GM19240 (cell line): ENCODE results near the gene RFXANK.
"Not testable (repeated sequence)": the region's sequence is repeated elsewhere in the genome, so short reads cannot be mapped to it uniquely, and the experiment has no call there.

ENCODE experiments used
- DNase-seq: peaks from one replicate; pipeline ENCODE4 v3.0.0; 2011; ENCODE audit warnings: low spot score; ENCODE audit not compliant: insufficient read length

RFXANK gene

DNA sequence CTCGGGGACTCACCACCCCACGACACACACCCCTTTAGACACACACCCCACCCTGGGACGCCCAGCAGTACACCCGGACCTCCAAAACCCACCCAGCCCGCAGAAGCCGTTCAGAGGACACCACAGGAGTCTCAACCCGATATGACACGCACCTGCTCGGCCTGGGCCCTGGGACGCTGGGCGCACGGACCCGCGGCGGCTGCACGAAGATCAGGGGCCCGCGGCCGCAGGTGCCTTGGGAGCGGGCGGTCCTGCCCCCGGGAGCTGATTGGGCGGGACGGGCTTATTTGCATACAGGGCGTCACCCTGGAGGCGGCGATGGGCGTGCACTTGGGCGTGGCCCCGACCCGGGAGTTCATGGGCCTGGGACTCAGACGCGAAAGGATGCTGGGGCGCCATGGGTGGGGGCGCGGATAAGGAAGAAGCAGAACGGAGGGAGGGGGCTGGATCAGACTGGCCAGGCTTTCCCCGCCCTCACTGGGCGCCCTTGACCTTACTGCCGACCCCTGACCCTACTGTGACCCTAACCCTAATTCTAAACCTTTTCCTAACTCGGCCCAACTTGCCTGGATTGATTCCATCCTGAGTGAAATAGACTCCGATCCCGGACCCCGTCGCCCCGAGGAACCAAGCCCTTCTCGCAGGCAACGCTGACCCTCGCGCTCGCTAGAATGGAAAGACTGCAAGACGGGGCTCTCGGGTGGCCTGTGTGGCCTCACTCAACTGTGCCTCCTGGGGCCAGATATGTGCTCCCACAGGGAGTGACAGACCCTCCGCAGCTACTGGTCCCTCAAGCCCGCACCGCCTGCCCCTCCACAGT, 21.8 kb upstream of the RFXANK start, which contains the start of gene MEF2B:
MEF2B (minus strand) TSS at position 211 of the 820 bp plus-strand sequence. CDS start 19,528 bp downstream, outside the sequence.
- peak; percentile 85 for DNase-seq

DNA sequence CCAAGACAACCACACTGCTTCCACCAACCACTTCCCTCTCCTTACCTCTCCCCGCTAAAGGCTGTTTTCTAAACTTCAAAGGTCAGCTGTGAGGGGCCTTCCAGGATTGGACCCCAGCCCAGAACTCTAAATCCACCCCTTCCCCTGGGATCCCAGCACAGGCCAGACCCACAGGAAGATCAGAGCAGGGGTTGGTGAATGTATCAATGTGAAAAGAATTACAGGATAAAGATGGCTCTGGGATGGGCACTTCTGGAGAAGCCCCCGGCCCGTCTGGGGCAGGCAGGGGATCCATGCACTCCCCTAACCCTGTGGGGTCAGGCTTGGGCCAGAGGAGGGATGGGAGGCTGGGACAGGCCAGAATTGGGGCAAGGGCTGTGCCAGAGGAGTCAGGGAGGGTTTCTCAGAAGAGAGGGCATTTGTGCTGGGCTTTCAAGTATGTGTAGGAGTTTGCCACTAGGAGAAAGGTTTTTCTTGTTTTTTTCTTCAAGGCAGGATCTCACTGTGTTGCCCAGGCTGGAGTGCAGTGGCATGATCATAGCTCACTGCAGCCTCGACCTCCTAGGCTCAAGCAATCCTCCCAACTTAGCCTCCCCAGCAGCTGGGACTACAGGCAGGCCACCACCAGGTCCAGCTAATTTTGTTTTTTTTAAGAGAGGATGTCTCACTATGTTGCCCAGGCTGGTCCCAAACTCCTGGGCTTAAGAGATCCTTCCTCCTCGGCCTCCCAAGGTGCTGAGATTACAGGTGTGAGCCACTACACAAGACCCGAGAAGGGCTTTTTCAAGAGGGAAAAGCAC, 21.0 kb upstream of the RFXANK start:
- DNase-seq, result no peak

DNA sequence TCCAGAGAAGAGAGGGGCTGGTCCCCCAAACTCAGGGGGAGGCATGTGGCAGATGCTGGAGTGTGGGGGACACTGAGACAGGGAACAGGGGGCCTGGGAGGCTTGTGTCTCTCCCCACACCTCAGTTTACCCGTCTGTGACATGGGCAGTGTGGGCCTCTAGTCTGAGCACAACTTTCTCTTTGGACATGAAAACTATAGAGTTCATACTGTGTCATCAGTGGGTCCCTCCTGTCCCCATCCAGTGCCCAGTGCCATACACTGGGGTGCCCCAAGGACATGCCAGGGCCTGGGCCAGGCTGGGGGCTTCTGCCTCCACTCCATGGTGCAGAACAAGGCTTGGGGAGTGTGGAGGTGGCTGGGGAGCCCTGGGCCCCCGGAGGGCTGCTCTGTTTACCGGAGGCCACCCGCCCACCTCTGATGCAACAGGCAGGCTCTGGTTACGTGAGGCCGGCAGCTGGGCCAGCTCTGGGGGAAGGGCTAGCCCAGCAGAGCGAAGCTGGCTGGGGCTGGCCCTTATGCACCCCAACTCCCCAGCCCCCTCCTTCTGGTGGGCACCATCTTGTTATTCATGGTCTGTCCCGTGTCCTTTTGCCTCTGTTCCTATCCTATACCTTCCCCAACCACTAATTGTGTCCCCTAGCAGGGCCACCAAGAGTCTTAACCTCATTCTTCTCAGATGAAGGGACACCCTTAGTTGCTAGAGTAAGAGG, 20.1 kb upstream of the RFXANK start:
- no peak for DNase-seq

DNA sequence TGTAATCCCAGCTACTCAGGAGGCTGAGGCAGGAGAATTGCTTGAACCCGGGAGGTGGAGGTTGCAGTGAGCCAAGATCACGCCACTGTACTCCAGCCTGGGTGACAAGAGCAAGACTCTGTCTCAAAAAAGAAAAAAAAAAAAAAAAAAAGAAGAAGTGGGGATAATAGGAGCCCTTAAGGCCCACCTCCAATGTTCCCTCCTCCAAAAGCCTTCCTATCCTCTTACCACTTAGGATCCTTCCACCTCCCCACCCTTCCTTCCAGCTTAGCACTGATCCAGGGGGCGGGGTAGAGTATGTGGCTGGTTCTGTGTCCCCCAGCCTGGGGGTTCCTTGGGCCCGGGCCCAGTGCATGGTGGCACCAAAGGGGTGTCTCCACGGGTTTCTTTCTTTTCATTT, 18.8 kb upstream of the RFXANK start:
- DNase-seq, result not testable (repeated sequence)

DNA sequence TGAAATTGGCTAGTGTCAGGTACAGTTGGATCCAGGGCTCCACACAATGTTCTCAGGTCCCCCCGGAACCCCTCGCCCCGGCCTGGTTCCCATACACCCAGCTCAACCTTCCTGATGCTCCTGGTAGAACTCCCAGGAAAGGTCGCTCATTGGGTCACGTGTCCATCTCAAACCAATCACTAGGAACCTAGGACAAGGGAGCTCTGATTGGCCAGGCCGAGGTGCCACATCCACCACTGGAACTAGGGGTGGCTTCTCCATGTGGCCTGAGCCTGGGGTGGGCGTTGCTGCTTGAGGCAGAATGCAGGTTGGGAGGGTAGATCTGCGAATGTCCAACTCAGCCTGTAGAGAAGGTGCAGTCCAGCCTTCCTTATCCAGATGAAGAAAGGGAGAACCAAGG, 15.1 kb upstream of the RFXANK start:
- no peak for DNase-seq

DNA sequence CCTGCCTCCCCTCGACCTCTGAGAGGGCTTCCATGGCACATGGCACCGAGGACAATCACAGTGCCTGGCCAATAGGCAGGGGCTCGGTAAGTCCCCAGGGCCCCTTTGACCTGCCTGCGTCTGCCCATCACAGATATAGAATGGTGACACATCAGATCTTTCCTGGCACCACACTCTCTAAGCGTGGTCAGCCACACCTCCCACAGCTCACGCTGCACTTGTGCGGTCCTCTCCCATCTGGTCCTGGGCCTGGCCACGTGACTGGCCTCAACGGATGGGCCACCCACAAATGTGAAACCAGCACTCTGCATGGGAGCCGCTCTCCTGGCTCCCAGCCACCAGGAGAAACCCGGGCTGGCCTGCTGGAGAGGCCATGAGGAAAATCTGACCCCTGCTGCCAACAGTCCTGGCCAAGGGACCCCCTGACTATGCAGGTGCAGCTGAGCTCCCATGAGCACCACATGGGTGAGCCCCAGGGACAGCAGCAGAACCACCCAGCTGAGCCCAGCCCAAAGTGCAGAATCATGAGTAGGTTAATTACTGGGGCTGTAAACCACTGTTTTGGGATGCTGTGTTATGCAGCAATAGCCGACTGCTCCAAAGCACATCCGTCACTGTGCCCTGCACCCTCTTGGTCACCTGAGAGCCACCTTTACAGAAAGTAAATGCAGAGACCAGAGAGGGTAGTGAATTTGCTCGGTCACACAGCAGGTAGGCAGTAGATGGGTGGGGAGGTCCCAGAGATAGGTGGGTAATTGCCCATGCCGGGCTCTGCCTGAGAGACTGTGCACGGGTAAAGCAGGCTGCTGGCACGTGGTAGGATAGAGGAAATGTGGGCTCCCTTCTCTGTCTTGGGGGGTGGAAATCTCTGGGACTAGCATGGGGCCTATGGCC, 12.3 kb upstream of the RFXANK start:
- DNase-seq, result no peak

DNA sequence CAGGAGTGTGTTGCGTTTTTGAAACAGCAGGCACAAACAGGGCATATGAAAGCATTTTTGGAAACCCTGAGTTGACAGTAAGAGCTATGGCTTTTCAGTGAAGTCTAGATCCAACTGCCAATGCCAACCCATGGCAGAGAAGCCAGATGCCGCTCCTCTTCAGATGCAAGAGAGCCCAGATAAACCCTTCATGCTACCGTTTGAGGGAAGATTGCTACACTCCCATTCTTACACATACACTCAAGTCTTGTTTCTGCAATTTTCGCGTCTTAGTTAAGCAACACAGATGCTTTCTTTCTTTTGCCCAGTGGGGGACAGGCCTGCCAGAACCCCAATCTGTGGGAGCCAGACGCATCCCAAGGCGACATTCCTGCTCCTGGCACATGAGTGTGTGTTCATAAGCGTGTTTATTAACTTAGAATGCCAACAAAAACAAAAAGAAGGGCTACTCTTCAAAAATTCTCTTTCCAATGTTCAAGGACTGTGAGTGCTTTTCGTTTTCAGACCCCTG, 10.5 kb upstream of the RFXANK start:
- DNase-seq, result no peak

DNA sequence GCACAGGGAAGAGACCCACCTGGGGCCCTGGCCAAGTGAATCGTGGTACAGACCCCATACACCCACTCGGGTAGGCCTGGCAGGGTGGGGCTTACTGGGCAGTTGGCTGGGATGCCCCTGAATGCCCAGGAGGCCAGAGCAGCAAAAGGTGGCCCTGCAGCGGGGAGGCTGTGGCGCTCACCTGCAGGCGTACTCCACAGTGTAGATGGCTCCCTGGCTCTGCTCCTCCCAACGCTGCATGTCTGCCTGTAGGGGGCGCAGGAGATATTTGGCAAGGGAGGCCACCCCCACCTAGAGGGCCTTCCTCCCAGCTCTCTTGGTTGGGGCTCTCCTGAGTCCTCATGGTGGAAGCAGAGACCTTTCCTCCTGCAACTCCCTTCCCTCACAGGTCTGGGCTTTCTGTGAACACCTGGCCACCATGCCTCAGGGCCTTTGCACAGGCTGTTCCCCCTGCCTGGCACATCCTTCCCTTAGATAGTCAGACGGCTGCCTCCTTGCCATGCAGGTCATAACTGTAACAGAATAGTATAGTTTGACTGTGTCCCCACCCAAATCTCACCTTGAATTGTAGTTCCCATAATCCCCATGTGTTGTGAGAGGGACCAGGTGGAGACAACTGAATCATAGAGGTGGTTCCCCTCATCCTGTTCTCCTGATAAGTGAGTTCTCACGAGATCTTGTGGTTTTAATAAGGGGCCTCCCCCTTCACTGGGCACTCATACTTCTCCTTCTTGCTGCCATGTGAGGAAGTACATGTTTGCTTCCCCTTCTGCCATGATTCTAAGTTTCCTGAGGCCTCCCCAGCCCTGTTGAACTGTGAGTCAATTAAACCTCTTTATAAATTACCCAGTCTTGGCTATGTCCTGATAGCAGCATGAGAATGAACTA, 6.0 kb upstream of the RFXANK start:
- DNase-seq, result no peak

DNA sequence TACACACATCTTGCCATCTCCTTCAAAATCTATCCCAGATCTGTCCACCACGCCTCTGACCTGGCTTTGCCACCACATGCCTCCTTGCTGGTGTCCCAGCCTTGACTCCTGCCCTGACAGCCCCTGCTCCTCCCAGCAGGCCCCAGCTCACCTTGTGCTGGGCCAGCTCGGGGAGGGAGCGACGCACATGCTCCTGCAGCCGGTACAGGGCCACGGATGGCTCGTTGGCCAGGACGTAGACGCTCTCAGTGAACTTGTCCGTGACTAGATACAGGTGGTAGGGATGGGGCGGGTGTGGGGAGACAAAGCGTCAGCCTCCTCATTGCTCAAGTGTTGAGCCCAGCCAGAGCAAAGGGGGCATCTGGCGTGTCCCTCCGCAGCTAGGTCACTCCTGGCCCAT, 5.3 kb upstream of the RFXANK start:
- no peak for DNase-seq

DNA sequence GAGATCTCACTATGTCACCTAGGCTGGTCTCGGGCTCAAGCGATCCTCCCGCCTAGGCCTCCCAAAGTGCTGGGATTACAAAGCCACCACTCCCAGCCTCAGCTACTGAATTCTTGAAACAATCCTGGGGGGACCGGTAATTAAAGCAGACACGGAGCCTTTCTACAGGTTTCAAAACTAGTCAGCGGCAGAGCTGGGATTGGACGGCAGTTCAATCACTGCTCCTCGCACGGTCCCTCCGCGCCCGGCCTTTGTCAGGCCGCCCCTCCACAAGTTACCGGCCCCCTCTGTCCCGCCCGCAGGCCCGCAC, 335 bp upstream of the RFXANK start:
- DNase-seq, result no peak

DNA sequence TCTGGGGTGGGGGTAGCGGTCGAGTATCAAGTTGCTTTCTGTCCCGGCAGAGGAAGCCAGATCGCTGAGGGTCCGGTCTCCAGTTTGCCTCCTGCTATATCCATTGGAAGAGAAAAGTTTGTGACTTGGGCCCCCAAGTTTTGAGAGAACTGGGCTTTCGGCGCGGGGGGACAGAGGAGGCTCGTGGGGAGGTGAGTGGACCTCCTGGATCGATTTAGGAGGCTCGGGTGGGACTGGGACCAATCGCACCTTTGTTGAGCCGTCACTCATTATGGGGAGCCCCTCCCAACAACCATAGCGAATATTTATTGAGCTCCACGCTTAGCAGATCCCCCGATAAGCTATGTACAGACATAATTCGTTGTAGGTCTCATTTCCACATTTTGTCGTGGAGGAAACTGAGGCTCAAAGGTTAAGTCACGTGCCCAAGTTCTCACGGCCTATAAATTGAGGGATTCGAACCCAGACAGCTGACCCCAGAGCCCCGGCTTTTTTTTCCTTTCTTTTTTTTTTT, 909 bp downstream of the RFXANK start:
- DNase-seq, result no peak

DNA sequence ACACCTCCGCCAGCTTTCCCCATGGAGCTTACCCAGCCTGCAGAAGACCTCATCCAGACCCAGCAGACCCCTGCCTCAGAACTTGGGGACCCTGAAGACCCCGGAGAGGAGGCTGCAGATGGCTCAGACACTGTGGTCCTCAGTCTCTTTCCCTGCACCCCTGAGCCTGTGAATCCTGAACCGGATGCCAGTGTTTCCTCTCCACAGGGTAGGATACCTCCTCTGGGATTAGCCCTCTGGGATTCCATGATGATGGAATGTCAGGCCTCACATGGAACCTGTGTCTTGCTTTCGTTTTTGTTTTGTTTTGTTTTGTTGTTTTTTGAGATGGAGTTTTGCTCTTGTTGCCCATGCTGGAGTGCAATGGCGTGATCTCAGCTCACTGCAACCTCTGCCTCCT, 1.9 kb downstream of the RFXANK start:
- no peak for DNase-seq

DNA sequence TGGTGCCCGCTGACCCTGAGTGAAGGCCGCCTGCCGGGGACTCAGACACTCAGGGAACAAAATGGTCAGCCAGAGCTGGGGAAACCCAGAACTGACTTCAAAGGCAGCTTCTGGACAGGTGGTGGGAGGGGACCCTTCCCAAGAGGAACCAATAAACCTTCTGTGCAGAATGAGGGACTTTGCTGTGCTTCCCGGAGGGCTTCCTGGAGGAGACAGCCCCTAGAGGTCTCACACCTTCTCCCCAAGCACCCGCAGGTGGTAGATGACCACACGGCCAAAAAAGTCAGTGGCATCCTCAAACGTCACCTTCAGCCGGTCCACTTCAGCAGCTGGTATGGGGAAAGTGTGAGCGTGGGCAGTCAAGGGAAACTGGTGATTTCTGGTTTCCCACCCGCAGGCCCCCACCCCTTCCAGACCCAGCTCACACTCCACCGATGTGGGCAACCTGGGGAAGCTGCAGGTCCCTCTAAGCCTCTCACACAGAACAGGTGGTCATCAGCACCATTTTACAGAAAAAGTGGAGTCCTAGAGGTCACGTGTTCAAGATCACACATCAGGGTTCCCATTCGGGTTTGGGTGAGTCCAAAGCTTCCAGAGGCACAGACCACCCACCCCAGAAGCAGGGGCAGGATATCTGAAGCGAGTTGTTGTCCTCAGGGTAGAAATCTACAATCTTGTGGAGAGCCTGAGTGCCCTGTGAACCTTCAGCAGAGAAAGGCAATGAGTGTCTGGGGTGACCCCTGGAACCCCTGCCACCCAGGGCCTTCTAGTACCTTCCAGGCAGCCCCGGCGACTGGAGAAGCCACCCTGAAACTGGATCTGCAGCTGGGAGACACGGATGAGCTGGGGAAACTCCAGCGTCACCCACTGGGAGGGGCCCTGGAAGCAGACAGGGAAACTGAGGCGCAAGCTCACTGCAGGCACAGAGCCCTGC, 9.9 kb downstream of the RFXANK start:
- no peak for DNase-seq

DNA sequence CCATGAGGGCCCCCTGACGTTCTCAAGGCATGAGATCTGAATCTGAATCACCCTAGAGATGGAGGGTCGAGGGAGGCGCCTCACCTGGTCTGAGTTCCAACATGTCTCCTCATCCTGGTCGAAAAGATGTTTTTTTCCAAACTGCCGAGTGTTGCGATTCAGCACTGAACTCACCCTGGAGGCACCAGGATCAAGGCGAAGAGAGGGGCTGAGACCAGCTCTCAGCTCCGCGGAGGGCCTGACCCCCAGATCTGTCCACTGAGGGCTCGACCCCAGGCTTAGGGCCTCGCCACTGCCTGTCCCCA, 10.6 kb downstream of the RFXANK start:
- DNase-seq, result no peak

DNA sequence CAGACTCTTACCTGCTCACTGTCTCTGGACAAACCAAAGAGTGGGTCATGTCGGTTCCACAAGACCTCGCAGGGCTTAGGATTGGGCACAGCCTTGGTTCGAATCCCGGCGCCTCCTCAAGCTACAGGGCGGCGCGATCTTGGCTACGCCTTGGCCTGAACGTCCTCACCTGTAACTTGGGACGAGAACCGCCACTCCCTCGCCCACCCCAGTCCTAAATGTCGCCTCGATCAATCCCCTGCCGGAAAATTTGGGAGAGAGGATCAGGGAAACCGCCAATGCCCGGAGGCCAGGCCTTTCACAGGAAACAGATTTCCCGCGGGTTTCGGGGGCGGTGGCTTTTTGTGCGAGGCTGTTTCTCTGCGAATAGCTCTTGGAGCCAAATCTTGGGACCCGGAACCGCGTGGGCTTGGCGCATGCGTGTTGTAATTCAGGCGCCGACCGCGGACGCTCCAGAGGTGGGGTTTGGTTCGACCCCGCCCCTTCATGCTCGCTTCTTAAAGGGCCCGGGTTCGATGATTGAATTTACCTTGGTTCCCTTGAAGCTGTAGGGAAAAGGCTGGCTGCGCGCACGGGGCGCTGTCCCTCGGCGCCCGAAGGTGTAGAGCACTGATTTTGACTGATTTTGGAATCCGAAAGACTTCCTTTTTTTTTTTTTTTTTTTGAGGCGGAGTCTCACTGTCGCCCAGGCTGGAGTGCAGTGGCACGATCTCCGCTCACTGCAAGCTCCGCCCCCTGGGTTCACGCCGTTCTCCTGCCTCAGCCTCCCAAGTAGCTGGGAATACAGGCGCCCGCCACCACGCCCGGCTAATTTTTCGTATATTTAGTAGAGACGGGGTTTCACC, 11.2 kb downstream of the RFXANK start, which contains the start of gene NR2C2AP:
NR2C2AP (minus strand) TSS at position 403 of the 845 bp plus-strand sequence; CDS start at position 49, 354 bp downstream.
- peak; percentile 100 for DNase-seq

DNA sequence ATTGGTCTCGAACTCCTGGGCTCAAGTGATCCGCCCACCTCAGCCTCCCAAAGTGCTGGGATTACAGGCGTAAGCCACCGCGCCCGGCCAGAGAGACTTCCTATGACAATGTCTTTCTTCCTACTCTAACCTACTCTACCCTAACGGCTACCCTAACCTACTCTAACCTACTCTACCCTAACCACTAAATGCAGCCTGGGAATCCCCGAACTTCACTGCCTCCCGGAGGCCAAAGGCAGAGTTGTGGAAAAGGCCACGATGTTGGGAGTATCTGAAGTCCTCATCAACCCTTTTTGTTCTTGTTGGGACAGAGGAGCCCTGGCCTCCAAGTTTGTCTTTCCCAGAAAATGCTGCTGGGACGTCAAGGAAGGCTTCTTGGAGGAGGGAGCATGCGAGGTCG, 12.1 kb downstream of the RFXANK start:
- DNase-seq, result no peak
